ENCODE data around the gene IQCE.

The IQCE gene

DNA sequence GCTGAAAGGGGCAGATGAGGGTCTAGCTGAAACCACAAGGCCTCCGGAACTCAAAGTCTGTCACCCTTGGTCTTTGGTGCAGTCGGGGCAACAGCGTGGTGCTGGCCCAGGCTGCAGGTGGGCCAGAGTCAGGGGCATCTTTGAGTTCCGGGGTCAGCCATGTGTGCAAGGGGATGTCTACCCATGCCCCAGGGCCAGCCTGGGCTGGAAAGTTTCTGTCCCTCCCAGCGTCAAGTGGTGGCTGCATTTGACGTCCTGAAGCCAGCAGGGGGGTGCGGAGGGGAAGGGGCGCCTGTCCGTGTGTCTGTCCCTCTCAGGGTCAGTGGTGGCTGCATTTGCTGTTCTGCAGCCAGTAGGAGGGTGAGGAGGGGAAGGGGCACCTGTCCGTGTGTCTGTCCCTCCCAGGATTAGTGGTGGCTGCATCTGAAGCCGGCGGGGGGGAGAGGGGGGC lies 4.1 kb upstream of the IQCE start:
- TF ChIP-seq, protein P1, sequence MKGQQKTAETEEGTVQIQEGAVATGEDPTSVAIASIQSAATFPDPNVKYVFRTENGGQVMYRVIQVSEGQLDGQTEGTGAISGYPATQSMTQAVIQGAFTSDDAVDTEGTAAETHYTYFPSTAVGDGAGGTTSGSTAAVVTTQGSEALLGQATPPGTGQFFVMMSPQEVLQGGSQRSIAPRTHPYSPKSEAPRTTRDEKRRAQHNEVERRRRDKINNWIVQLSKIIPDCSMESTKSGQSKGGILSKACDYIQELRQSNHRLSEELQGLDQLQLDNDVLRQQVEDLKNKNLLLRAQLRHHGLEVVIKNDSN (IDR thresholded peaks at IDR 0.05) = no peak
- TF ChIP-seq EGR1 (IDR thresholded peaks at IDR 0.05) (no peak), YY1 (IDR thresholded peaks at IDR 0.05; ENCODE audit: low read depth) (no peak), ZBTB7A (IDR thresholded peaks at IDR 0.05; ENCODE audit: low read depth) (no peak), TAF1 (IDR thresholded peaks at IDR 0.05; ENCODE audit: low read depth) (no peak), TEAD4 (IDR thresholded peaks at IDR 0.05) (no peak), NFIC (IDR thresholded peaks at IDR 0.05) (no peak)

DNA sequence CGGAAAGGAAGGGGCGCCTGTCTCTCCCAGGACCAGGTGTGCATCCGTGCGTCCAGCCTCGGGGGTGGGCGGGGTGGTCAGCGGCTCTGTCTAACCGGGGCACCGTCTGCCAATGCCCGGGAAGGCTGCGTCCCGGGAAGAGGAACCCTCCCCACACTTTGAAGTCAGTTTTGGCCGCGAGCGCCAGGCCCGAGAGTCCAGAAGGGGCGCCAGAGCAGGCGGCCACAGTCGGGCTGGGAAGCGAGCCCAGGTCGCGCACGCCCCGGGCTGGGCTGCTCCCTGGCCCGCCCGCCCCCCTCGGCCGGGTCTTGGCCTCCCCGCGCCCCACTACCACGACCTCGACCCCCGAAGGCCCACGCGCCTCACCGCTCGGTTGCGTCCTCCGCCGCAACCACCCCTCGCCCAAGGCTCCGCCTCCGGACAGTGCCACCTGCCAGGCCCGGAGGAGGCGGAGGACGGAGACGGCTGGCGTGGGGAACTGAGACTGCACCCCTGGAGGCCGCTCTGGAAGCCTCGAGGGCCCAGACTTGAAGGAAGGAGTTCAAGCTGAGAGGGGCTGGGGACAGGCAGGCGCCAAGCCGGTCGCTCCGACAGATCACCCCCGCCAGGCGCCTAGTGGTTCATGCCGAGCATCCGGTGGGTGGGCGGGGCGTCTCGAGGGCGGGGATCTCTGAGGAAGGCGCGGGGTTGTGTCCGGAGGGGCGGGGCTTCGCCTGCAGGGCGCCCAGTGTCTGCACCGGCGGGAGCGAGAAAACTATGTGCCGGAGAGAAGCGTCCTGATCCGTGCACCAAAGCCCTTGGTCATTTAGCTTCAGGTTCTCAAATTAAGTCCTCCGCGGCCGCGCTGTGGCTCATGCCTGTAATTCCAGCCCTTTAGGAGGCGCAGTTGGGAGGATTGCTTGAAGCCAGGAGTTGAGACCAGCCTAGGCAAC lies 3.4 kb upstream of the IQCE start, which contains the start of gene BRAT1:
Gene BRAT1, minus strand, starts transcription at position 404 of the 932 bp plus-strand sequence. CDS start 1,093 bp downstream, outside the sequence.
- peak; percentile 66; the same call in 1 of the 2 replicates for TF ChIP-seq EP300 (IDR thresholded peaks at IDR 0.05; ENCODE audit: borderline replicate concordance)
- TF ChIP-seq TEAD4 (IDR thresholded peaks at IDR 0.05) = no peak
- peak; percentile 81; the same call in 1 of the 2 replicates for TF ChIP-seq ZBTB7A (IDR thresholded peaks at IDR 0.05; ENCODE audit: low read depth)
- no peak for TF ChIP-seq CREB1 (IDR thresholded peaks at IDR 0.05; ENCODE audit: low read depth)
- TF ChIP-seq, protein P2, sequence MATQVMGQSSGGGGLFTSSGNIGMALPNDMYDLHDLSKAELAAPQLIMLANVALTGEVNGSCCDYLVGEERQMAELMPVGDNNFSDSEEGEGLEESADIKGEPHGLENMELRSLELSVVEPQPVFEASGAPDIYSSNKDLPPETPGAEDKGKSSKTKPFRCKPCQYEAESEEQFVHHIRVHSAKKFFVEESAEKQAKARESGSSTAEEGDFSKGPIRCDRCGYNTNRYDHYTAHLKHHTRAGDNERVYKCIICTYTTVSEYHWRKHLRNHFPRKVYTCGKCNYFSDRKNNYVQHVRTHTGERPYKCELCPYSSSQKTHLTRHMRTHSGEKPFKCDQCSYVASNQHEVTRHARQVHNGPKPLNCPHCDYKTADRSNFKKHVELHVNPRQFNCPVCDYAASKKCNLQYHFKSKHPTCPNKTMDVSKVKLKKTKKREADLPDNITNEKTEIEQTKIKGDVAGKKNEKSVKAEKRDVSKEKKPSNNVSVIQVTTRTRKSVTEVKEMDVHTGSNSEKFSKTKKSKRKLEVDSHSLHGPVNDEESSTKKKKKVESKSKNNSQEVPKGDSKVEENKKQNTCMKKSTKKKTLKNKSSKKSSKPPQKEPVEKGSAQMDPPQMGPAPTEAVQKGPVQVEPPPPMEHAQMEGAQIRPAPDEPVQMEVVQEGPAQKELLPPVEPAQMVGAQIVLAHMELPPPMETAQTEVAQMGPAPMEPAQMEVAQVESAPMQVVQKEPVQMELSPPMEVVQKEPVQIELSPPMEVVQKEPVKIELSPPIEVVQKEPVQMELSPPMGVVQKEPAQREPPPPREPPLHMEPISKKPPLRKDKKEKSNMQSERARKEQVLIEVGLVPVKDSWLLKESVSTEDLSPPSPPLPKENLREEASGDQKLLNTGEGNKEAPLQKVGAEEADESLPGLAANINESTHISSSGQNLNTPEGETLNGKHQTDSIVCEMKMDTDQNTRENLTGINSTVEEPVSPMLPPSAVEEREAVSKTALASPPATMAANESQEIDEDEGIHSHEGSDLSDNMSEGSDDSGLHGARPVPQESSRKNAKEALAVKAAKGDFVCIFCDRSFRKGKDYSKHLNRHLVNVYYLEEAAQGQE (IDR thresholded peaks at IDR 0.05; ENCODE audit: low read depth) = no peak
- TF ChIP-seq, protein P3, sequence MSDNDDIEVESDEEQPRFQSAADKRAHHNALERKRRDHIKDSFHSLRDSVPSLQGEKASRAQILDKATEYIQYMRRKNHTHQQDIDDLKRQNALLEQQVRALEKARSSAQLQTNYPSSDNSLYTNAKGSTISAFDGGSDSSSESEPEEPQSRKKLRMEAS (IDR thresholded peaks at IDR 0.05) = peak; percentile 70
- peak; percentile 31; the same call in 1 of the 2 replicates for TF ChIP-seq RAD21 (IDR thresholded peaks at IDR 0.05; ENCODE audit: low read depth)
- peak; percentile 13; the same call in 1 of the 2 replicates for TF ChIP-seq EGR1 (IDR thresholded peaks at IDR 0.05)
- TF ChIP-seq TAF1 (IDR thresholded peaks at IDR 0.05; ENCODE audit: low read depth) = peak; percentile 40; the same call in 1 of the 2 replicates
- peak; percentile 32; the same call in 1 of the 2 replicates for TF ChIP-seq YY1 (IDR thresholded peaks at IDR 0.05; ENCODE audit: low read depth)
- TF ChIP-seq CEBPB (IDR thresholded peaks at IDR 0.05) = no peak
- no peak for TF ChIP-seq TCF12 (IDR thresholded peaks at IDR 0.05; ENCODE audit: low read depth)

DNA sequence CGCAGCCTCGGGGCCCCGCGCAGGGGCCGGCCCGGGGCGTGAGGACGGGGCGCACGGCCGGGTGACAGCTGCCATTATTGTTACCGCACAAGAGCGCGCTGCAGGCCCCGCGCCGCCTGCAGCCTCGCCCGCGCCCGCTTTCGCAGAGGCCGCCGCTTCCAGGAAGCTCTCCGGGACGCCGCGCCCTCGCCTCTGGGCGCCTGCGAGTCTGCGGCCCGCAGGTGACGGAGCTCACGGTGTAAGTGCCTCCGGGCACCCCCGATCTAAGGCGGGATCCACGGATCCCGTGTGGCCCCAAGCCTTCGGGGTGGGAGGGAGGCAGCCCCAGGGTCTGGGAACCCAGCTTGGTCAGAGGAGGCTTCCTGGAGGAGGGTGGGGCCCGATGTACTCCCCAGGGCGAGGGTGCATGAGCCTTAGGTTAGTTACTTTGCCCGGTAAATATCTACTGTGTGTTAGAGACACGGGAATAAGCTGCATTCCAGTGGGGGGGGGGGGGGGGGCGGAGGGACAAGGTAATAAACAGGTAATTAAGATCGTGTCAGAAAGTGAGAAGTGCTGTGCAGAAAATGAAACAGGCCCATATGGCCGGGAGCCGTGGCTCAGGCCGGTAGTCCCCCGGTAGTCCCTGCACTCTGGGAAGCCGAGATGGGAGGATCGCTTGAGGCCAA lies 638 bp downstream of the IQCE start:
- TF ChIP-seq EGR1 (IDR thresholded peaks at IDR 0.05) (no peak), CREB1 (IDR thresholded peaks at IDR 0.05; ENCODE audit: low read depth) (no peak), TCF12 (IDR thresholded peaks at IDR 0.05; ENCODE audit: low read depth) (no peak), CEBPB (IDR thresholded peaks at IDR 0.05) (no peak), TAF1 (IDR thresholded peaks at IDR 0.05; ENCODE audit: low read depth) (no peak), EP300 (IDR thresholded peaks at IDR 0.05; ENCODE audit: borderline replicate concordance) (no peak)
- TF ChIP-seq, protein P2 (IDR thresholded peaks at IDR 0.05; ENCODE audit: low read depth) = no peak

DNA sequence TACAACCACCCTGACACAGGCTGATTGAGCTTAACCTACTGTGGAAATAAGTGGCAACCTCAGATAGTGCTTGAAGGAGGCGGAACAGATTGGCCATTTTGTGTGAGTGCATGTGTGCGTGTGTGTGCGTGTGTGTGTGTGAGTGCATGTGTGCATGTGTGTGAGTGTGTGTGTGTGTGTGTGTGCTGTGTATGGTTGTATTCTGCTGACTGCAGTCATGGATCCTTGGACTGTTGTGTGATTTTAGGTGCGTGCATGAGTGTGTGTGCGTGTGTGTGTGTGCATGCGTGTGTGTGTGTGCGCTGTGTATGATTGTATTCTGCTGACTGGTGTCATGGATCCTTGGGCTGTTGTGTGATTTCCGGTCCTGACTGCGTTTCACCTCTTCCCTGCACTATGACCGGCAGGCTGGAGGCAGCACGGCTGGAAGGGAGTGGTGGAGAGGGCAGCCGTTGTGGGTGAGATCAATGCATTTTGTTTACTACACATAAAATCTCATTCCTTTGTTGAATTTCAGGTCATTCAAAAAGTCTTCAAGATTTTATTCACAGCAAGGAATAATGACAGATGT lies 6.3 kb downstream of the IQCE start:
- TF ChIP-seq, protein P2 (IDR thresholded peaks at IDR 0.05; ENCODE audit: low read depth) = no peak
- TF ChIP-seq, protein P3 (IDR thresholded peaks at IDR 0.05) = no peak
- TF ChIP-seq YY1 (IDR thresholded peaks at IDR 0.05; ENCODE audit: low read depth) = no peak
- TF ChIP-seq NFIC (IDR thresholded peaks at IDR 0.05) = no peak
- no peak for TF ChIP-seq ZBTB7A (IDR thresholded peaks at IDR 0.05; ENCODE audit: low read depth)
- no peak for TF ChIP-seq FOXM1 (IDR thresholded peaks at IDR 0.05; ENCODE audit: borderline replicate concordance, low read depth)
